Endometrial microvascular endothelial cells (primary cell): ENCODE measurements around the gene HES4. TPM values are rescaled to one million over a fixed set of nuclear protein-coding genes. Genes with fewer than 3 reads are reported as not detected.

Experiments used
- in situ Hi-C: cut with HindIII; loops from 2 replicates; pipeline ENCODE4 v1.10.0; 2017; ENCODE audit warnings: low sequenced_read_pairs, low pct_unique_long_range_greater_than_20kb; ENCODE audit errors: inconsistent ontology term
- total RNA-seq: library from RNA; depleted of rRNA; stranded (reverse); fragments of >200 nt; gene quantifications from one replicate; pipeline ENCODE4 v1.2.3, GENCODE V29; 2015; ENCODE audit errors: inconsistent ontology term

Gene HES4, protein sequence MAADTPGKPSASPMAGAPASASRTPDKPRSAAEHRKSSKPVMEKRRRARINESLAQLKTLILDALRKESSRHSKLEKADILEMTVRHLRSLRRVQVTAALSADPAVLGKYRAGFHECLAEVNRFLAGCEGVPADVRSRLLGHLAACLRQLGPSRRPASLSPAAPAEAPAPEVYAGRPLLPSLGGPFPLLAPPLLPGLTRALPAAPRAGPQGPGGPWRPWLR
- total RNA-seq, result 1.1 TPM

DNA sequence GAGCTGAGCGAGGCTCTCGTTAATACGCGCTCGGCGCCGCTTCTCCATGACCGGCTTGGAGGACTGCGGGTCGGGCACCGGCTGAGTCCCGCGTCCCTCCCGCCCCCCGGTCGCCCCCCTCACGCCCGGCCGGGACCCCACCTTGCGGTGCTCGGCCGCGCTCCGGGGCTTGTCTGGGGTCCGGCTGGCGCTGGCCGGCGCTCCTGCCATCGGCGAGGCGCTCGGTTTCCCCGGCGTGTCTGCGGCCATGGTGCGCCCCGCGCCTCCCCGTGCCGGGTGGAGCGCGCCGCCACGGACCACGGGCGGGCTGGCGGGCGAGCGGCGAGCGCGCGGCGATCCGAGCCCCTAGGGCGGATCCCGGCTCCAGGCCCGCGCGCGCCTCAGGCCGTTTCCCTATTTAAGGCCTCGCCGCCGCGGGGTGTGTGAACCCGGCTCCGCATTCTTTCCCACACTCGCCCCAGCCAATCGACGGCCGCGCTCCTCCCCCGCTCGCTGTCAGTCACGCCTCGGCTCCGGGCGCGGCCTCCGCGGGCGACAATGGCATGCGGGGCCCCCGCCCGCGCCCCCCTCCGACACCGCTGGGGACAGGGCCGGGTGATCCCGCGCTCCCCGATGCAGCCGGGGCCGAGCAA, at the start of gene HES4:
TSS of gene HES4 (minus strand) at position 373 of the 632 bp plus-strand sequence. CDS start at position 249, 124 bp downstream.
- in situ Hi-C loops, result no loop called here

DNA sequence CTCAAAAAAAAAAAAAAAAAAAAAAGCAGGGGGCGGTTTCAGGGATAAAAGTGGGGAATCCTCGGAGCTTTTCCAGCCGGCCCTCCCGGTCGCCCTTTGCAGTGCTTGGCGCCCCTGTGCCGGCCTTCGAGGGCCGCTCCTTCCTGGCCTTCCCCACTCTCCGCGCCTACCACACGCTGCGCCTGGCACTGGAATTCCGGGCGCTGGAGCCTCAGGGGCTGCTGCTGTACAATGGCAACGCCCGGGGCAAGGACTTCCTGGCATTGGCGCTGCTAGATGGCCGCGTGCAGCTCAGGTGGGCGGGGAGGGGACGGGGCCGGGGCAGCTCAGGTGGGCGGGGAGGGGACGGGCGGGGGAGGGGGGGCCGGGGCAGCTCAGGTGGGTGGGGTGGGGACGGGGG, 48.9 kb upstream of the HES4 start:
- in situ Hi-C loops, result no loop called here

DNA sequence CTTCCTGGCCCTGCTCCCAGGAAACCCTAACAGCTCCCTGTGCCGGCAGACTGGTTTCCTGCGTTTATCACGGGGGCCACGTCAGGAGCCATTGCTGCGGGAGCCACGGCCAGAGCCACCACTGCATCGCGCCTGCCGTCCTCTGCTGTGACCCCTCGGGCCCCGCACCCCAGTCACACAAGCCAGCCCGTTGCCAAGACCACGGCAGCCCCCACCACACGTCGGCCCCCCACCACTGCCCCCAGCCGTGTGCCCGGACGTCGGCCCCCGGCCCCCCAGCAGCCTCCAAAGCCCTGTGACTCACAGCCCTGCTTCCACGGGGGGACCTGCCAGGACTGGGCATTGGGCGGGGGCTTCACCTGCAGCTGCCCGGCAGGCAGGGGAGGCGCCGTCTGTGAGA, 48.1 kb upstream of the HES4 start:
- in situ Hi-C loops, result no loop called here

DNA sequence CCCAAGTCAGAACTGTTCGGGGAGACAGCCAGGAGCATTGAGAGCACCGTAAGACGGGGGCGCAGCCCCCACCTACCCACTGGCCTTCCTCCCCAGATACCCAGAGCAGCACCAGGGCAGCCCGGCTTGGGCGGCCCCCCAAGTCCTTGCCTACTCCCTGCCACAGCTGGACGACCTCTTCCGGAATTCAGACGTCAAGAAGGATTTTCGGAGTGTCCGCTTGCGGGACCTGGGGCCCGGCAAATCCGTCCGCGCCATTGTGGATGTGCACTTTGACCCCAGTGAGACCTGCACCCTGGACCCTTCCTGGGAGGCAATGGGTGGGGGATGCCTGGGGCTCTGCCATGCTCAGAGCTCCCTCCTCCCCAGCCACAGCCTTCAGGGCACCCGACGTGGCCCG, 47.5 kb upstream of the HES4 start:
- in situ Hi-C loops, result no loop called here

DNA sequence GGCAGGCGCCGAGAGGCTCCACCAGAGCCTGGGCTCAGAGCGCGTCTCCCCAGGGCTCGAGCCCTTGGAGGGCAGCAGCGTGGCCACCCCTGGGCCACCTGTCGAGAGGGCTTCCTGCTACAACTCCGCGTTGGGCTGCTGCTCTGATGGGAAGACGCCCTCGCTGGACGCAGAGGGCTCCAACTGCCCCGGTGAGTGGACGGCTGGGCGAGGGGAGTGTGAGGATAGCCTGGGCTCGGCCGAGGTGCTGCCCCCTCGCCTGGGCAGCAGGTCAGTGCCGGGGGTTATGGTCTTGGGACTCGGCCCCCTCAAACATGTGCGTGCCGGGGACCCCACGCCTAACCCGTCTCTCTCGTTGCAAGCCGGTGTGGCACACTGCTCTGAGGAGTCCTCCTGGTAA, 46.9 kb upstream of the HES4 start:
- in situ Hi-C loops, result no loop called here

DNA sequence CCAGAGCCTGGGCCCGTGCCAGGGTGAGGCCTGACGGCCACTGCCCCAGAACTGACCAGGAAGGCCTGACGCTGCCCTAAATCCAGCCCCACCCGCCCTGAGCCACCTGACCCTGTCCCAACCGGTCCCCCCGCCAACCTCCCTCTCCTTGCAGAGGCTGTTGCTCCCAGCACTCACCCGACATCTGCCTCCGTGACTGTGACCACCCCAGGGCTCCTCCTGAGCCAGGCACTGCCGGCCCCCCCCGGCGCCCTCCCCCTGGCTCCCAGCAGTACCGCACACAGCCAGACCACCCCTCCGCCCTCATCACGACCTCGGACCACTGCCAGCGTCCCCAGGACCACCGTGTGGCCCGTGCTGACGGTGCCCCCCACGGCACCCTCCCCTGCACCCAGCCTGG, 46.3 kb upstream of the HES4 start:
- in situ Hi-C loops, result no loop called here

DNA sequence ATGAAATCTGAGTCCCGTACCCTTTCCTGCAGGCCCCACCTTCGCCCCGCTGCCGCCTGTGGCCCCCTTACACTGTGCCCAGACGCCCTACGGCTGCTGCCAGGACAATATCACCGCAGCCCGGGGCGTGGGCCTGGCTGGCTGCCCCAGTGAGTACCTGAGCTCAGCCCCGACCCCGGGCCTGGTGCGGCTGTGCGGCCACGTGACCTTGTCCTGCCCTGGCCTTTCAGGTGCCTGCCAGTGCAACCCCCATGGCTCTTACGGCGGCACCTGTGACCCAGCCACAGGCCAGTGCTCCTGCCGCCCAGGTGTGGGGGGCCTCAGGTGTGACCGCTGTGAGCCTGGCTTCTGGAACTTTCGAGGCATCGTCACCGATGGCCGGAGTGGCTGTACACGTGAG, 45.2 kb upstream of the HES4 start:
- in situ Hi-C loops, result no loop called here

DNA sequence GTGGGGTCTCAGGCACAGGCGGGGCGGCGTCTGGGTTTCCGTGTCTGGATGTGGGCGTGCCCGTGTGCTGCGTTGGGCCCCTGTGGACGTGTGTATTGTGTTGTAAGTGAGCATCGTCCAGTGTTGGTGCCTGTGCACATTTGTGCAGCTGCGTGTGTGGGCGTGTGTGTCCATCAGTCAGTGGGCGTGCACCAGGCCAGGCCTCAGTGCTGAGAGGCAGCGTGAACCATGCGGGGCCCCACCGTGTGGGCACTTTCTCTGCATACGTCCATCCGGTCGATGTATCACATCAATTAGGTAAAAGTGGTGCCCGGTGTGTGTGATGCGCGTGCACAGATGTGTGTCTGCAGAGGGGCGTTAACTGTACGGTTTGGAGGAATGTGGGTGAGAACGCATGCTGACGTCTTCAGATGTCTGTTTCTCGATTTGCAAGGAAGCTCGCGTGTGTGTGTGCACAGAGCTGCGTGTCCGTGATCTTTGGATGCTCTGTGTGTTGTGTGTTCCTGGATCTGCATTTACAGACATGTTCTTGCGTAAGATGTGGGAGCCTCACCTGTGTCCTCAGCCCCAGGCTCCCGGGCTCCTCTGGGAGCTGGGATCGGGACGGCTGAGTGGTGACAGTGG, 44.7 kb upstream of the HES4 start:
- in situ Hi-C loops, result no loop called here

DNA sequence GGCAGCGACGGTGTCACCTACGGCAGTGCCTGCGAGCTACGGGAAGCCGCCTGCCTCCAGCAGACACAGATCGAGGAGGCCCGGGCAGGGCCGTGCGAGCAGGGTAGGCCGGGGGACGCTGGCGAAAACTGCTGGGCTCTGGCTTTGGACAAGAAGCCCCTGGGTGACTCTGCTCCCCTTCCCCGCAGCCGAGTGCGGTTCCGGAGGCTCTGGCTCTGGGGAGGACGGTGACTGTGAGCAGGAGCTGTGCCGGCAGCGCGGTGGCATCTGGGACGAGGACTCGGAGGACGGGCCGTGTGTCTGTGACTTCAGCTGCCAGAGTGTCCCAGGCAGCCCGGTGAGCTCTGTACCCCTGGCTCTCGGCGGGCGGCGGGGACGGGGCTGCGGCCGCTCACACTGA, 44.0 kb upstream of the HES4 start:
- in situ Hi-C loops, result no loop called here

DNA sequence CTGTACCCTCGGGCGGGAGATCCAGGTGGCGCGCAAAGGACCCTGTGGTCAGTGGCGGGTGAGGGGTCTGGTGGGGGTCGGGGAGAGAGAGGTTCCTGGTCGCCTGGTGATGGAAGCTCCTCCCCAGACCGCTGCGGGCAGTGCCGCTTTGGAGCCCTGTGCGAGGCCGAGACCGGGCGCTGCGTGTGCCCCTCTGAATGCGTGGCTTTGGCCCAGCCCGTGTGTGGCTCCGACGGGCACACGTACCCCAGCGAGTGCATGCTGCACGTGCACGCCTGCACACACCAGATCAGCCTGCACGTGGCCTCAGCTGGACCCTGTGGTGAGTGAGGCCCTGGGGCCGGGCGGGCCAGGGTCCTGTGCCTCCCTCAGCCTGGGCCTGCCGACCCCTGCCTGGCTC, 43.5 kb upstream of the HES4 start:
- in situ Hi-C loops, result no loop called here

DNA sequence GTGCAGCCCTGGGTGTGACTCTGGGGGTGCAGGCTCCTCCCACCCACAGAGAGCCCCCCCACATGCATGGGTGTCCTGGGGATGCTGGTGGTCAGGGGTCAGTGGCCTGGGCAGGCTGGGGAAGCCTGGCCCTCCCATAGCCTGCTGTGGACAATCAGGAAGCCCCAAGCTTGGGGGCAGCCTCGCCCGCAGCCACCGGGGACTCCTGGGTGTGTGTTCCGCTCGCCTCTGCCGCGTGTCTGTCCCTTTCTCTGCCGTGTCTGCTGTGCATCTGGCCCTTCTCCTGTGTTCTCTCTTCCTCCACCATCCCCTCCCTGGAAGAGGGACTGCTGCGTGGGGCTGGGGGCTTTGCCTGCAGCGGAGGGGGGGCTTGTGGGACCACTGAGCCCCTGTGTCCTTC, 42.9 kb upstream of the HES4 start:
- in situ Hi-C loops, result no loop called here

DNA sequence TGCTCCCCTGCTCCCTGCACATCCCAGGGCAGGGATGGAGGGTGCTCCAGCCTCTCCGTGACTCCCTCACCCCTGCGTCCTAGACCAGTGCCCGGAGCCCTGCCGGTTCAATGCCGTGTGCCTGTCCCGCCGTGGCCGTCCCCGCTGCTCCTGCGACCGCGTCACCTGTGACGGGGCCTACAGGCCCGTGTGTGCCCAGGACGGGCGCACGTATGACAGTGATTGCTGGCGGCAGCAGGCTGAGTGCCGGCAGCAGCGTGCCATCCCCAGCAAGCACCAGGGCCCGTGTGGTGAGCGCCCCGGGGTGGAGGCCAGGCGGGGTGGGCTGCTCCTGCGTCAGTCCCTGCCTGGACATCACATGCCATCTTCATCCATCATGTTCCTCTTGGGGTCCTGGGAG, 42.0 kb upstream of the HES4 start:
- in situ Hi-C loops, result no loop called here

DNA sequence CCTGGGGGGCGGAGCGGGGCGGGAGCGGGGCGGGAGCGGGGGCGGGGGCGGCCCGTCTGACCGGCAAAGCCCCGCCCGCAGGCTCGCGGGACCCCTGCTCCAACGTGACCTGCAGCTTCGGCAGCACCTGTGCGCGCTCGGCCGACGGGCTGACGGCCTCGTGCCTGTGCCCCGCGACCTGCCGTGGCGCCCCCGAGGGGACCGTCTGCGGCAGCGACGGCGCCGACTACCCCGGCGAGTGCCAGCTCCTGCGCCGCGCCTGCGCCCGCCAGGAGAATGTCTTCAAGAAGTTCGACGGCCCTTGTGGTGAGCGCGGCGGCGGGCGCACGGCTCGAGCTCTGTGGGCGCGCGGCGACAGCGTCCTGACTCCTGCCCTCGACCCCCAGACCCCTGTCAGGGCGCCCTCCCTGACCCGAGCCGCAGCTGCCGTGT, 41.2 kb upstream of the HES4 start:
- in situ Hi-C loops, result no loop called here

DNA sequence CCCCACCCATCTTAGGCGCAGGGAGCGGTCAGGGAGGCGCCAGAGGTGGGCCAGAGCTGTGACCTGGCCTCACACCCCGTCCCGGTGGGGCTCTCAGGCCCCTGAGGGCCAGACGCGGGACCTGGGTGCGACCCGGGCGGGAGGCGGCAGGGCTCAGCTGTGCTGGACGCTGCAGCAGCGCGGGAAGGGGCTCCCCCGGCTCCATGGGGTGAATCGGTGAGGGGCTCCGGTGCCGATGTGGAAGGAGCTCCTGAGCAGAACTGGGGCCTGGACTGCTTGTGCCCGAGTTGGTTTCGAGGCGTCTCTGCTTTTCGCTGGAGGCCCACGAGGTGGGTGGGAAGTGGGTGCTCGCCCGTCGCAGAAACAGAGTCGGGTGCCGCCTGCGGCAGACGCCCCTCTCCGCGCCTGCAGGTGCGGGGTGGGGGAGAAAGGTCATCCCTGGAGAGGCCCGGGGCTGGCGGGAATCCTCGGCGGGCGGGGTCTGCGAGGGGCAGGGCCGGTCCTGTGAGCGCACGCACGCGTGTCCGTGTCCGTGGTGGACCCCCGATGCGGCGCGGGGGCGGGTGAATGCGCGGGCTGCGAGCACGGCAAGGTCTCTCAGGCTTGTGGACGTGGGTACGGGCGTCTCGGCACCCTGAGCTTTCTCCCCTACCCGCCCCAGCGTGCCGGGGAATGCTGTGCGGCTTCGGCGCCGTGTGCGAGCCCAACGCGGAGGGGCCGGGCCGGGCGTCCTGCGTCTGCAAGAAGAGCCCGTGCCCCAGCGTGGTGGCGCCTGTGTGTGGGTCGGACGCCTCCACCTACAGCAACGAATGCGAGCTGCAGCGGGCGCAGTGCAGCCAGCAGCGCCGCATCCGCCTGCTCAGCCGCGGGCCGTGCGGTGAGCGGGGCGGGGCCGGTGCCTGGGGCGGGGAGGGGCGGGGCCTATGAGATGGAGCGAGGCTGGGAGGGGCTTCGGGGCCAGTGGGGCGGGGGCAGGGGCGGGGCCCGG, 40.4 kb upstream of the HES4 start:
- in situ Hi-C loops, result no loop called here

DNA sequence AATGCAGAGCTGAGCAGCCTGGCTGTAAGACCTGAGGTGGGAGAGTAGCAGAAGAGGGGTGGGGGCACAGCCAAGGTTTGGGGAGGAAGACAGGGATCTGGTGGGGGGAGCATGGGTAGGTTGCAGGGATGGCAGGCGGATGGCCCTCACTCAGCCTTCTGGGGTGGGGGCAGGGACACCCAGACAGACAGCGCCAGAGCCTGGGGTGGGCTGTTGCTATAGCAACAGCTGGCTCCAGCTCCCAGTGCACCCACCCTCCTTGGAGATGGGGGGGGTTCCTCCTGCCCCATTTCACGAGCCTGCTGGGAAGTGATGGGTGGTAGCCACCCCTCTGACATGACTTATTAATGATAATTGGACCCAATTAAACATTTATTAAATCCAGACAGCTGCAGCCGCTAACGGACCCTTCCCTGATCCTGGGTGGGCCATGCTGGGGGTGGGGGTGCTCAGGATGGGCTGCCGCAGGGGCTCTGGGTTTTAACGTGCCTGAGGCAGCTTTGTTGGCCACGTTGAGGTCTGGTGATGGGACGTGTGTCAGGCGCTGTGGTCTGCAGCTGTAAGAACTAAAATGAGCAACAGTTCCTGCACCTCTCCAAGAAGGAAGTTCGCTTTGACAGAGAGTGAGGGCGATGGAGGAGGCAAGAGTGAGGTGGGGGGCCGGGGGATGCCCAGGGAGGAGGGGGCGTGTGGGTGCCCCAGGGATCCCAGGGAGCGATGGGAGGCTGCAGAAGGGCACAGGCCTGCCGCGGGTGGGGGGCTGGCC, 39.4 kb upstream of the HES4 start:
- in situ Hi-C loops, result no loop called here

DNA sequence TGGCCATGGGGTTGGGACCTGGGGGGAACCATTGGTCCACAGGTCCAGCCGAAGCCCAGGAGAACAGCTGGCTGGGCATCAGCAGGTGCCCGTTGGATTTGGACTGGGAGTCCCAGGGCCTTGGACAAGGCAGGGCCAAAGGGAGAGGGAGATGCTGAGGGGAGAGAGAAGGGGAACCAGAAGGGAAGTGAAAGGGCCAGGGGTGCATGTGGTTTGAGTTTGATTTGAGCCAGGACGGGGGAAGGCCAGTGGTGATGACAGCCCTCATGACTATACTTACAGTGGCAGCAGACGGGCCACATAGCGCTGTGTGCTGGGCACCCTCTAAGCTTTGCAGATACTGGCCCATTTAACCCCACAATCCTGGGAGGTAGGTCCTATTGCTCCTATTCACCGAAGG, 38.8 kb upstream of the HES4 start:
- in situ Hi-C loops, result no loop called here

DNA sequence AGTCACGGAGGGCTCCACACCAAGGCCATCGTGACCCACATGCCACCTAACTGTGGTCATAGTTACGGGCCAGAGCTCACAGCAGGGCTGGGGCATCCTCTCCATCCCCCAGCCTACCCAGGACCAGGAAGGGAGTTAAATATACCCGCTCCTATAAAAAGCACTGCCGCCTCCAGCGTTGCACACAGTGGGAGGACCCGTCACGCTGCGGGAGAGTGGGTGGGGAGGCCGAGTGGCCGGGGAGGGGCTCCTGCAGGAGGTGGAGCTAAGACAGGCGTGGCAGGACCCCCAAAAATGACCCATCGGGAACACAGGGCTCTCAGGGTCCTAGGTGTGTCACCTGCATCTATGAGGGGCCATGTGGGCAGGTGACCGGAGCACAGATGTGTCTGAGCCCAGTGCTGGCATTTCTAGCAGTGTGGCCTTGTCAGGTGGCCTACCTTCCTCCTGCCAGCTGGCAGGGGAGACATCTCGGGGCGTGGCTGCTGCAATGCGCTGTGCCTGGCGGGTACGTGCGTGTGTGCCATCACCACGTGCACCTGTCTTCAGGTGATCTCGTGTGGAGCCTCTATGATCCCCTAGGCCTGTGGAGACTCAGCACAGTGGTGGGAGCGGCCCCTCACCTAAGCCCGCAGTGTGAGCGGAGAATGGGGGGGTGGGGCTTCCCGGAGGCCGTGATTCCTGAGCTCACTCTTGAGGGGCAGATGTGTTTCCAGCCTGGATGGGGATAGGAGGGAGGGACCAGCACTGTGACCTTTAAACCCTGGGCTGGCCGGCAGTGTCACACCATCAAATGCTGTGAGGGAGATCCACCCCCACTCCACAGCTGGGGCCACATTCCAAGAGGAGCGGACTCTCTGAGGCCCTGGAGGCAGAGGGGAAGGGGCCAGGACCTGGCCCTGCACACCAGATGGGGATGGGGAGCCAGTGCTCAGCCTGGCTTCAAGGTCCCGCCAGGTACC, 37.8 kb upstream of the HES4 start:
- in situ Hi-C loops, result no loop called here
